GM20000 (cell line): ENCODE results near the gene PITX1.

Source experiments
- DNase-seq: peaks from one replicate; pipeline ENCODE4 v3.0.0; 2012; ENCODE audit warnings: low spot score
- CTCF ChIP-seq: IDR thresholded peaks from 2 replicates; pipeline ENCODE4 v1.5.1; 2012; ENCODE audit warnings: mild to moderate bottlenecking, control low read depth; ENCODE audit errors: extremely low read depth, missing control alignments

Gene PITX1

GRCh38 chr5:135027697-135028615 lies 6.1 kb downstream of the PITX1 start:
- DNase-seq: no peak
- TF ChIP-seq CTCF: no peak

- no peak for TF ChIP-seq CTCF
- no peak for DNase-seq
These were observed 6.7 kb downstream of the PITX1 start for GRCh38 chr5:135027266-135027696.

GRCh38 chr5:135026645-135027265 lies 7.3 kb downstream of the PITX1 start:
- TF ChIP-seq CTCF: no peak
- no peak for DNase-seq

- TF ChIP-seq CTCF: no peak
- no peak for DNase-seq
These were observed 8.0 kb downstream of the PITX1 start for GRCh38 chr5:135025730-135026644.

GRCh38 chr5:135024956-135025729 lies 8.9 kb downstream of the PITX1 start:
- no peak for DNase-seq
- TF ChIP-seq CTCF: no peak

- DNase-seq: no peak
- TF ChIP-seq CTCF: no peak
These were observed 13.7 kb downstream of the PITX1 start for GRCh38 chr5:135020111-135020895.
